MCF 10A (cell line): ENCODE measurements around the gene KIF15. TPM values are rescaled to one million over a fixed set of nuclear protein-coding genes. Genes with fewer than 3 reads are reported as not detected.

Experiments
- BruUV-seq: library from RNA; stranded (reverse); fragments of 400-500 nt; replicated peaks from 2 replicates; lab custom pipeline; 2021; lab: Mats Ljungman, UMichigan
- CTCF ChIA-PET: fragments of 300-600 bp; sonication (Branson Sonifier 250); formaldehyde crosslinking; extraction: SDS; loops from one replicate; lab custom pipeline; 2021; ENCODE audit warnings: antibody characterized with exemption, inconsistent platforms; lab: Yijun Ruan, JAX
- POLR2A ChIA-PET: fragments of 300-600, 350-650 bp; sonication (Branson Sonifier 250); formaldehyde crosslinking; extraction: SDS; loops from one replicate; lab custom pipeline; 2020; ENCODE audit warnings: antibody characterized with exemption, inconsistent platforms; lab: Yijun Ruan, JAX
- DNase-seq: peaks from one replicate; pipeline ENCODE4 v3.0.0-alpha.2; 2018; ENCODE audit not compliant: unreplicated experiment
- H3K27ac Mint-ChIP-seq: one replicate; pipeline ENCODE4 v1.8.0; 2022; ENCODE audit warnings: mild to moderate bottlenecking, low read depth, mixed read lengths; ENCODE audit not compliant: unreplicated experiment
- H3K27me3 Mint-ChIP-seq: one replicate; pipeline ENCODE4 v1.8.0; 2022; ENCODE audit warnings: mixed read lengths; ENCODE audit not compliant: insufficient read depth, unreplicated experiment
- H3K36me3 Mint-ChIP-seq: one replicate; pipeline ENCODE4 v1.8.0; 2022; ENCODE audit warnings: mild to moderate bottlenecking, moderate library complexity, mixed read lengths; ENCODE audit not compliant: insufficient read depth, unreplicated experiment
- H3K4me1 Mint-ChIP-seq: one replicate; pipeline ENCODE4 v1.8.0; 2022; ENCODE audit warnings: mixed read lengths; ENCODE audit not compliant: insufficient read depth, unreplicated experiment
- H3K4me3 Mint-ChIP-seq: one replicate; pipeline ENCODE4 v1.8.0; 2022; ENCODE audit warnings: mild to moderate bottlenecking, moderate library complexity, mixed read lengths; ENCODE audit not compliant: unreplicated experiment
- H3K9me3 Mint-ChIP-seq: one replicate; pipeline ENCODE4 v1.8.0; 2022; ENCODE audit warnings: mixed read lengths; ENCODE audit not compliant: unreplicated experiment
- intact Hi-C: fragments of 100-400 bp; cut with micrococcal nuclease; formaldehyde crosslinking; loops from 2 replicates; pipeline ENCODE4 v1.14.1; 2022
- total RNA-seq: library from RNA; stranded (reverse); gene quantifications from 2 replicates; pipeline ENCODE4 v1.2.3, GENCODE V29; 2022
- TF ChIP-seq, protein P1 (sequence below): fragments of 200-600 bp; IDR thresholded peaks from one replicate; pipeline ENCODE4 v1.8.0; 2022; ENCODE audit warnings: antibody characterized with exemption, mild to moderate bottlenecking; ENCODE audit not compliant: unreplicated experiment

The KIF15 gene
- total RNA-seq, 1 experiment from 2014 or later: 10.6 TPM

DNA sequence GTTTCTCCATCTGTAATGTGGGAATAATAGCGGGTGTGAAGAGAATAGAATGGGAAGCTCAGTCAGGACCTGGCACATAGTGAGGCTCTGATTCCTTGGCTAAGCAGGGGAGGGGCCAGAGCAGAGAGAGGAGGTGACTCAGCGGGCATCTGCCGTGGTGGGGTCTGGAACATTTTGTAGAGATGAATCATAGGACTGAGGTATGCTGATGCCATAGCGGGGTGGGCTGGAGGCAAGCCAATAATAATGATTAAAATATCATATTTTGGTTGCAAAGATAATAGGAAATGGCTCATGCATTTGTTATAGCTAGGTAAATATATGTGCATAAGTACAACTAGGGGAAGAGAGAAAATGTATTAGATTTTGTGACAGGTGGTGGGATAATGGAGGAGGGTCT lies 124.0 kb downstream of the KIF15 start:
- H3K36me3 Mint-ChIP-seq: peaks cover 7% of the 10 kb centered on the region
- peaks cover 47% of the 10 kb centered on the region for H3K4me1 Mint-ChIP-seq
- H3K9me3 Mint-ChIP-seq: no peaks in the 10 kb centered on the region
- TF ChIP-seq, protein P1, sequence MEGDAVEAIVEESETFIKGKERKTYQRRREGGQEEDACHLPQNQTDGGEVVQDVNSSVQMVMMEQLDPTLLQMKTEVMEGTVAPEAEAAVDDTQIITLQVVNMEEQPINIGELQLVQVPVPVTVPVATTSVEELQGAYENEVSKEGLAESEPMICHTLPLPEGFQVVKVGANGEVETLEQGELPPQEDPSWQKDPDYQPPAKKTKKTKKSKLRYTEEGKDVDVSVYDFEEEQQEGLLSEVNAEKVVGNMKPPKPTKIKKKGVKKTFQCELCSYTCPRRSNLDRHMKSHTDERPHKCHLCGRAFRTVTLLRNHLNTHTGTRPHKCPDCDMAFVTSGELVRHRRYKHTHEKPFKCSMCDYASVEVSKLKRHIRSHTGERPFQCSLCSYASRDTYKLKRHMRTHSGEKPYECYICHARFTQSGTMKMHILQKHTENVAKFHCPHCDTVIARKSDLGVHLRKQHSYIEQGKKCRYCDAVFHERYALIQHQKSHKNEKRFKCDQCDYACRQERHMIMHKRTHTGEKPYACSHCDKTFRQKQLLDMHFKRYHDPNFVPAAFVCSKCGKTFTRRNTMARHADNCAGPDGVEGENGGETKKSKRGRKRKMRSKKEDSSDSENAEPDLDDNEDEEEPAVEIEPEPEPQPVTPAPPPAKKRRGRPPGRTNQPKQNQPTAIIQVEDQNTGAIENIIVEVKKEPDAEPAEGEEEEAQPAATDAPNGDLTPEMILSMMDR: no peak
- intact Hi-C loops: loop anchor here (2.0 to 10.0 kb wide), 4 partner anchors 29 to 237 kb away; partner anchors contain the start of genes EXOSC7 and ZDHHC3
- ChIA-PET POLR2A (interaction anchor here (0.8 to 3.5 kb wide), 10 partner anchors 22 to 547 kb away, joined by 3 to 36 read pairs (median 6); partner anchors contain the start of genes EXOSC7, KIAA1143, KIF15 and TCAIM), CTCF (interaction anchor here (0.7 to 3.5 kb wide), 3 partner anchors 21 to 123 kb away, joined by 3 to 13 read pairs (median 4); no protein-coding TSS in a partner anchor)
- peak overlapping the region; percentile 30 for H3K4me3 Mint-ChIP-seq
- H3K27me3 Mint-ChIP-seq: no peaks in the 10 kb centered on the region
- peak; percentile 98 for DNase-seq
- BruUV-seq: no TSS peak
- peak overlapping the region; percentile 79 for H3K27ac Mint-ChIP-seq

DNA sequence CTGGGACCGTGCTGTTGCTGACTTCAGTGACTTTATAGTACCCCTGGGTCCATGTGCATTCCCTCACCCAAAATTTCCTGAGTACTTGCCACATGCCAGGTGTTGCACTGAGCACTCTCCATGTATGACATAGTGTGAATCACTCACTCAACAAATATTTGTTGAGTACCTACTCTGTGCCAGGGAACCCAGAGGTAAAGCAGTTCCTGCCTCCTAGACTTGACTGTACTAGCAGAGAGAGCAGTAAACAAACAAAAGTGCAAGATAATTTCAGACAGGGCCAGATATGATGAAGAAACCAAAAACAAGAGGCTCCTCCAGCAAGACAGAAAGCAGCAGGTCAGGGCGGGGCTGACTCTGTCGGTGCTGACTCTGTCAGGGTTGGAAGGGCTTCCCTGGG lies 125.0 kb downstream of the KIF15 start:
- peak; percentile 89 for DNase-seq
- H3K4me1 Mint-ChIP-seq: peaks cover 51% of the 10 kb centered on the region
- no peaks in the 10 kb centered on the region for H3K27me3 Mint-ChIP-seq
- TF ChIP-seq, protein P1: no peak
- H3K9me3 Mint-ChIP-seq: no peaks in the 10 kb centered on the region
- CTCF ChIA-PET: interaction anchor here (0.7 to 3.5 kb wide), 2 partner anchors 21 to 27 kb away, joined by 4 to 13 read pairs; no protein-coding TSS in a partner anchor
- peaks cover 7% of the 10 kb centered on the region for H3K36me3 Mint-ChIP-seq
- peak overlapping the region; percentile 17 for H3K4me3 Mint-ChIP-seq
- BruUV-seq: no TSS peak
- POLR2A ChIA-PET: interaction anchor here (0.7 to 3.5 kb wide), 8 partner anchors 20 to 548 kb away, joined by 3 to 36 read pairs (median 4); partner anchors contain the start of genes EXOSC7, KIAA1143, KIF15 and TCAIM
- peak overlapping the region; percentile 79 for H3K27ac Mint-ChIP-seq
- intact Hi-C loops: loop anchor here (2.0 to 10.0 kb wide), 3 partner anchors 56 to 236 kb away; partner anchors contain the start of genes EXOSC7 and ZDHHC3

DNA sequence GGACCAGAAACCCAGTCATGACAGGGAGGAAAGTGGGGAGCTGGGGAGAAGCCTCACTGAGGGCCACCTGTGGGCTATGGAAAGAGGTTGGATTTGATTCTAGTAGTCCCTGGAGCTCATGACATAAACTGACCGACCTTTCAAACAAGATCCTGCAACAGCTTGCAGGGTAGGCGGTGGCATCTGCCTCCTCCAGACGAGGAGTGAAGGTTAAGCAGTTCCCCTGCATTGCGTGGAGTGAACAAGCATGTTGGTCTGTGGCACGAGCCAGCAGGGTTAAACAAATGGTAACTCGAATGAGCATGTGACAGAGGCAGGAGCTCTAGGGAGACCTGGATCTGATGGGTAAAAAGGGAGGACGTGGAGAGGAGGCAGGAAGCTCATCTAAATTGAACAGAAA lies 125.5 kb downstream of the KIF15 start:
- peak overlapping the region; percentile 79 for H3K27ac Mint-ChIP-seq
- intact Hi-C loops: loop anchor here (2.0 to 10.0 kb wide), 3 partner anchors 56 to 235 kb away; partner anchors contain the start of genes EXOSC7 and ZDHHC3
- TF ChIP-seq, protein P1: no peak
- peaks cover 51% of the 10 kb centered on the region for H3K4me1 Mint-ChIP-seq
- peaks cover 7% of the 10 kb centered on the region for H3K36me3 Mint-ChIP-seq
- H3K27me3 Mint-ChIP-seq: no peaks in the 10 kb centered on the region
- no peak for DNase-seq
- H3K9me3 Mint-ChIP-seq: no peaks in the 10 kb centered on the region
- ChIA-PET POLR2A (interaction anchor here (0.7 to 1.4 kb wide), 4 partner anchors 19 to 125 kb away, joined by 3 to 9 read pairs (median 3); partner anchors contain the start of genes EXOSC7, KIAA1143, KIF15 and ZDHHC3), CTCF (interaction anchor here (0.7 to 3.5 kb wide), 2 partner anchors 21 to 26 kb away, joined by 4 to 13 read pairs; no protein-coding TSS in a partner anchor)
- BruUV-seq: no TSS peak
- H3K4me3 Mint-ChIP-seq: peak overlapping the region; percentile 17

DNA sequence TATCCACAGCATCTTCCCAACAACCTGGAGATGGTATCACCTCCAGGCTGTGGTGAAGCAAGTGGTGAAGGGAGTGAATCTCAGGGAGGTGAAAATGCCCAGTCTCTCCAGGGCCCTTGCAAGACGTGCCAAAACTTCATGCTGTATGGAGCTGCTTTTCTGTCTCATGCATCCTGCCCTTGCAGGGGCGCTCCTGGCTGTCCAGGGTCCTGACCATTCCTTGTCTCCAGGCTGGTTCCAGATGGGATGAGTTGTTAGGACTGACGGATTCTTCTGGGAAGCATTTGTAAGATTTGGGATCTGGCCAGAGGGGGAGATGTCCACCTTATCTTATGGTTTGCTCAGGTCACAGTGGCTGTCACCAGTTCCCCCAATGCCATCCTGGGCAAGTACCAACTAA lies 128.7 kb downstream of the KIF15 start:
- peaks cover 38% of the 10 kb centered on the region for H3K4me1 Mint-ChIP-seq
- no peaks in the 10 kb centered on the region for H3K27me3 Mint-ChIP-seq
- BruUV-seq: no TSS peak
- H3K4me3 Mint-ChIP-seq: no peak overlapping the region
- intact Hi-C loops: no loop called here
- no peaks in the 10 kb centered on the region for H3K9me3 Mint-ChIP-seq
- ChIA-PET POLR2A (interaction anchor here (1.4 kb wide), 1 partner anchor 8 kb away, joined by 4 read pairs; no protein-coding TSS in a partner anchor), CTCF (interaction anchor here (1.8 kb wide), 1 partner anchor 31 kb away, joined by 4 read pairs; no protein-coding TSS in a partner anchor)
- H3K27ac Mint-ChIP-seq: peak overlapping the region; percentile 42
- peaks cover 7% of the 10 kb centered on the region for H3K36me3 Mint-ChIP-seq
- no peak for DNase-seq
- TF ChIP-seq, protein P1: no peak
